HAP-1 (cell line): Measurements from ENCODE around the gene ICOSLG.
"Not testable (repeated sequence)": the region's sequence is repeated elsewhere in the genome, so short reads cannot be mapped to it uniquely, and the experiment has no call there.

Experiments
- DNase-seq, 2 experiments: peaks; one replicate each; pipeline ENCODE4 v3.0.0-alpha.2; 2016 to 2020; ENCODE audit warnings: low spot score in 2 of 2
- H3K27me3 ChIP-seq: fragments of 250-450 bp; sonication (Bioruptor Pico); 2 replicates; pipeline ENCODE4 v1.5.1; 2020; ENCODE audit warnings: low read depth, mild to moderate bottlenecking, moderate library complexity
- H3K36me3 ChIP-seq: fragments of 250-450 bp; sonication (Bioruptor Pico); replicated peaks from 2 replicates; pipeline ENCODE4 v1.5.1; 2020; ENCODE audit warnings: mild to moderate bottlenecking
- H3K4me1 ChIP-seq: fragments of 250-450 bp; sonication (Bioruptor Pico); 2 replicates; pipeline ENCODE4 v1.5.1; 2020; ENCODE audit warnings: mild to moderate bottlenecking
- H3K4me3 ChIP-seq: fragments of 250-450 bp; sonication (Bioruptor Pico); 2 replicates; pipeline ENCODE4 v1.5.1; 2020; ENCODE audit warnings: mild to moderate bottlenecking, moderate library complexity
- H3K9me3 ChIP-seq: fragments of 250-450 bp; sonication (Bioruptor Pico); 2 replicates; pipeline ENCODE4 v1.5.1; 2020; ENCODE audit warnings: mild to moderate bottlenecking, moderate library complexity
- in situ Hi-C: fragments of 300-500 bp; cut with MboI; formaldehyde crosslinking; loops from 3 replicates; pipeline ENCODE4 v1.14.3; 2020; ENCODE audit warnings: low sequenced_read_pairs, inconsistent platforms, mixed read lengths

The ICOSLG gene, protein sequence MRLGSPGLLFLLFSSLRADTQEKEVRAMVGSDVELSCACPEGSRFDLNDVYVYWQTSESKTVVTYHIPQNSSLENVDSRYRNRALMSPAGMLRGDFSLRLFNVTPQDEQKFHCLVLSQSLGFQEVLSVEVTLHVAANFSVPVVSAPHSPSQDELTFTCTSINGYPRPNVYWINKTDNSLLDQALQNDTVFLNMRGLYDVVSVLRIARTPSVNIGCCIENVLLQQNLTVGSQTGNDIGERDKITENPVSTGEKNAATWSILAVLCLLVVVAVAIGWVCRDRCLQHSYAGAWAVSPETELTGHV

GRCh38 chr21:44240842-44241241 is at the start of gene ICOSLG:
TSS of gene ICOSLG (minus strand) at chr21:44240943. CDS start at chr21:44240817, 126 bp downstream.
- H3K4me1 ChIP-seq, DNase-seq, H3K27me3 ChIP-seq, H3K36me3 ChIP-seq, H3K4me3 ChIP-seq, H3K9me3 ChIP-seq, in situ Hi-C loops: not testable (repeated sequence)

DNA sequence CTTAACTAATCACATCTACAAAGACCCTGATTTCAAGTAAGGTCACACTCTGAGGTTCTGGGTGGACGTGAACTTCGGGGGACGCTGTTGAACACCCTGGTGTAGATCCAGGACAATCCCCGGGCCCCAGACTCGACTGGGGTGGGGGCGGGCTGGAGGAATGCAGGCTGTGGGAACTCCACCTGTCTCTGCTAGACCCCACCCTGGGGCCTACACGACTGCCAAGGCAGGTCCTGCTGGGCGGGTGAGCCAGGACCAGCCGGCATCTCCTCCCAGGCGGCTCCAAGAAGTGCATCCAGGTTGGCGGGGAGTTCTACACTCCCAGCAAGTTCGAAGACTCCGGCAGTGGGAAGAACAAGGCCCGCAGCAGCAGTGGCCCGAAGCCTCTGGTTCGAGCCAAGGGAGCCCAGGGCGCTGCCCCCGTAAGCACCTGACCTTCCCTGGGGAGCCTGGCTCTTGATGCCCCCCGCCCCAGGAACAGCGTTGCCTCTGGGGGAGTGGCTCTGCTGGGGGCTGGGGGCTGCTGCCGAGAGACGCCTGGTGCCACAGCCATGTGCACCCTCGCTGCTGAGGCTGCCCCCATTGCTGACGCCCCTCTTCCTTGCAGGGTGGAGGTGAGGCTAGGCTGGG is 48.8 kb upstream of the ICOSLG start:
- no peaks in the 10 kb centered on the region for H3K4me1 ChIP-seq
- no peaks in the 10 kb centered on the region for H3K9me3 ChIP-seq
- in situ Hi-C loops: no loop called here
- no peak overlapping the region for H3K4me3 ChIP-seq
- no peaks in the 10 kb centered on the region for H3K36me3 ChIP-seq
- H3K27me3 ChIP-seq: no peaks in the 10 kb centered on the region
- DNase-seq: no peak

- H3K27me3 ChIP-seq: no peaks in the 10 kb centered on the region
- no peaks in the 10 kb centered on the region for H3K9me3 ChIP-seq
- H3K4me3 ChIP-seq: no peak overlapping the region
- peaks cover 6% of the 10 kb centered on the region for H3K4me1 ChIP-seq
- H3K36me3 ChIP-seq: no peaks in the 10 kb centered on the region
- in situ Hi-C loops: no loop called here
- DNase-seq: no peak
These were observed 47.7 kb upstream of the ICOSLG start for GRCh38 chr21:44288251-44289110.

- H3K4me3 ChIP-seq: no peak overlapping the region
- H3K36me3 ChIP-seq: no peaks in the 10 kb centered on the region
- in situ Hi-C loops: no loop called here
- H3K9me3 ChIP-seq: no peaks in the 10 kb centered on the region
- DNase-seq: no peak
- no peaks in the 10 kb centered on the region for H3K27me3 ChIP-seq
- peaks cover 13% of the 10 kb centered on the region for H3K4me1 ChIP-seq
These were observed 46.2 kb upstream of the ICOSLG start for GRCh38 chr21:44286716-44287632.

GRCh38 chr21:44286086-44286715 is 45.5 kb upstream of the ICOSLG start:
- H3K4me3 ChIP-seq: no peak overlapping the region
- H3K9me3 ChIP-seq: no peaks in the 10 kb centered on the region
- no peaks in the 10 kb centered on the region for H3K36me3 ChIP-seq
- H3K4me1 ChIP-seq: peaks cover 13% of the 10 kb centered on the region
- no peaks in the 10 kb centered on the region for H3K27me3 ChIP-seq
- DNase-seq: no peak
- in situ Hi-C loops: no loop called here

- no peak for DNase-seq
- peaks cover 13% of the 10 kb centered on the region for H3K4me1 ChIP-seq
- no peaks in the 10 kb centered on the region for H3K9me3 ChIP-seq
- H3K27me3 ChIP-seq: no peaks in the 10 kb centered on the region
- no peak within 1 kb of the TSS for H3K4me3 ChIP-seq
- in situ Hi-C loops: no loop called here
- no peaks in the 10 kb centered on the region for H3K36me3 ChIP-seq
These were observed 44.6 kb upstream of the ICOSLG start, which contains the start of gene AIRE for GRCh38 chr21:44285138-44285992. TSS of gene AIRE (plus strand) at chr21:44285876. CDS start at chr21:44286007, 131 bp downstream.

GRCh38 chr21:44283948-44284347 is 43.2 kb upstream of the ICOSLG start:
- Histone ChIP-seq H3K4me3 (no peak overlapping the region), H3K9me3 (no peaks in the 10 kb centered on the region), H3K27me3 (no peaks in the 10 kb centered on the region), H3K4me1 (peaks cover 13% of the 10 kb centered on the region), H3K36me3 (no peaks in the 10 kb centered on the region)
- DNase-seq: no peak
- in situ Hi-C loops: no loop called here

GRCh38 chr21:44283211-44283785 is 42.6 kb upstream of the ICOSLG start:
- H3K4me3 ChIP-seq, in situ Hi-C loops, H3K36me3 ChIP-seq, H3K27me3 ChIP-seq, H3K9me3 ChIP-seq: not testable (repeated sequence)
- DNase-seq: peak in 1 of 2 experiments; percentile 60
- peaks cover 13% of the 10 kb centered on the region for H3K4me1 ChIP-seq

DNA sequence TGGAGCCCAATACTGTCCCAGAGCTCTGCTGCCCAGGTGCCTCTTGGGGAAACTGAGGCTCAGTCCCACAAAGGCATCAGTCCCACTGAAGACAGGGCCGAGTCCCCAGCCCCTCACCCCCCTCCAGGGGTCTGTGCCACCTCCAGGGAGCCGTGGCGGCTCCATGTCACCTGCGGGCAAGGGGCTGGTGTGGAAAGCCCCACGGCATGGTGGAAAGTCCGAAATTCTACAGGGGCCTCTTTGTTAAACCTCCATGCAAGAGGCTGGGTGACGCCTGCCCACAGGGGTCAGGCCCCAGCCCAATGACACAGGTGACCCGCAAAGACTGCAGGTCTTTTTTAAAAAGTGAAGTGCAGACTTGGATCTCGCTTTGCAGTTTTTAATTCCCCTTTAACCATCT is 41.6 kb upstream of the ICOSLG start:
- Histone ChIP-seq H3K36me3 (no peaks in the 10 kb centered on the region), H3K27me3 (no peaks in the 10 kb centered on the region), H3K9me3 (no peaks in the 10 kb centered on the region), H3K4me3 (no peak overlapping the region), H3K4me1 (peaks cover 13% of the 10 kb centered on the region)
- in situ Hi-C loops: no loop called here
- DNase-seq: no peak

DNA sequence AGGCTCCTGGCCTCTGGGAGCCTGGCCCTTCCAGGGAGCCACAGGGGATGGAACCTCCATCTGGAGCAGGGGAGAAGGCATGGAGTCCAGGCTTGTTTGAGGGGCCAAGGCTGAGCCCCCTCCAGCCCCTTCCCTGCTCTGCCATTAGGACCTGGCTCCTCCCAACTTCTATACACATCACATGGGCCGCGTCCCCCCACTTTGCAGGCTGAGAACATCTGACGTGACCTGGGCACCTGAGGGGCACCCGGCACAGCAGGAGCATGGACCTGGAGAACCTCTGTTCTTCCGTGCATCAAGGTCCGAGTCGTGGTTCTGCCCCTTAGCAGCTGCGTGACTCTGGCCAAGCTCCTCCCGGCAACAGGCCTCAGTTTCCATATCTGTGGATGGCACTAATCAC is 41.1 kb upstream of the ICOSLG start:
- Histone ChIP-seq H3K27me3 (no peaks in the 10 kb centered on the region), H3K4me3 (no peak overlapping the region), H3K4me1 (peaks cover 13% of the 10 kb centered on the region), H3K9me3 (no peaks in the 10 kb centered on the region), H3K36me3 (no peaks in the 10 kb centered on the region)
- in situ Hi-C loops: no loop called here
- no peak for DNase-seq

DNA sequence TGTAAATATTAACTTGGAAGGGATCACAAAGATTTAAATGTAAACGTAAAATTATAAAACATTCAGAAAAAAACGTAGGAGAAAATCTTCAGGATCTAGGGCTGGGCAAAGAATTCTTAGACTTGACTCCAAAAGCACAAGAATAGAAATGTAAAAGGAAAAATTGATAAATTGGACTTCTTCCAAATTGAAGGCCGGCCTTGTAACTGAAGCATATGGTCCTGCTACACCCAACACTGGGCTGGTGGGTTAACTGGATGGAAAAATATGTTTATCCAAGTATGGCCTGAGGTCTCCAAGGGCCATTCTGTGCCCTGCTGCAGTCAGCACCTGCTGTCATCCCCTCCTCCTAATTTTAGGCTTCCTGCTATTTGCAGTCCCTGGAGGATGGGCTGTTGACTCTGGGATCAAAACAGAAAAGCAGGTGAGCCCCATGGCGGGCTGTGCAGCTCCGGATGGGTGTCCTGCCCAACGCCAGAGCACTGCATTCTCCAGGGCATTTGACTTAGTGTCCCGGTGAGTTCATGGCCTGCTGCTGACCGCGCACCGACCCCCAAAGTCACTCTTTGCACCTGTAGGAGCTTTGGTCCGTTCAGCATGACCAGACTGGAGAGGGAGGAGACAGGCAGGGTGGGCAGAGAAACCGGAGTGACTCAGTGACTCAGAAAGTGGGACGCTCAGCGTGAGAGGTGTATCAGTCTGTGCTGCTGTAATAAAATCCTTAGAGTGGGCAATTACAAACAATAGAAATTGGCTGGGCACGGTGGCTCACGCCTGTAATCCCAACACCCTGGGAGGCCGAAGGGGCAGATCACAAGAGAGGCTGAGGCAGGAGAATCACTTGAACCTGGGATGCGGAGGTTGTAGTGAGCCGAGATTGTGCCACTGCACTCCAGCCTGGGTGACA is 38.9 kb upstream of the ICOSLG start:
- Histone ChIP-seq H3K4me3 (no peak overlapping the region), H3K4me1 (peaks cover 13% of the 10 kb centered on the region), H3K9me3 (no peaks in the 10 kb centered on the region), H3K36me3 (no peaks in the 10 kb centered on the region), H3K27me3 (no peaks in the 10 kb centered on the region)
- DNase-seq: no peak
- in situ Hi-C loops: no loop called here
